ENCODE data around the gene KLHL34. TPM values are rescaled to one million over a fixed set of nuclear protein-coding genes. Genes with fewer than 3 reads are reported as not detected.

The KLHL34 gene
- total RNA-seq (2022; extraction: Qiagen RNA extraction) = not detected in 5 replicates

GRCh38 chrX:21658152-21658737 lies at the start of gene KLHL34:
Gene KLHL34, minus strand, starts transcription at chrX:21658330. Its CDS starts 542 bp downstream, at chrX:21657788.

Other genes starting within 250 kb of the KLHL34 start
- gene SMPX, start 99.8 kb upstream of the KLHL34 start, total RNA-seq (2022; extraction: Qiagen RNA extraction) = 0.09 TPM in 1 of 5 replicates, not detected in the others
- gene MBTPS2, start 181.3 kb upstream of the KLHL34 start, total RNA-seq (2022; extraction: Qiagen RNA extraction) = 19.5 to 29.2 TPM (median 24.1 TPM) in 5 replicates
- gene YY2, start 197.7 kb upstream of the KLHL34 start, total RNA-seq (2022; extraction: Qiagen RNA extraction) = 1.9 to 2.8 TPM (median 2.2 TPM) in 5 replicates